GDM1 (cell line): Measurements from ENCODE around the gene HIP1R.

ENCODE experiments used
- DNase-seq: peaks from one replicate; lab custom pipeline; 2025; lab: John Stamatoyannopoulos, UW

HIP1R gene

DNA sequence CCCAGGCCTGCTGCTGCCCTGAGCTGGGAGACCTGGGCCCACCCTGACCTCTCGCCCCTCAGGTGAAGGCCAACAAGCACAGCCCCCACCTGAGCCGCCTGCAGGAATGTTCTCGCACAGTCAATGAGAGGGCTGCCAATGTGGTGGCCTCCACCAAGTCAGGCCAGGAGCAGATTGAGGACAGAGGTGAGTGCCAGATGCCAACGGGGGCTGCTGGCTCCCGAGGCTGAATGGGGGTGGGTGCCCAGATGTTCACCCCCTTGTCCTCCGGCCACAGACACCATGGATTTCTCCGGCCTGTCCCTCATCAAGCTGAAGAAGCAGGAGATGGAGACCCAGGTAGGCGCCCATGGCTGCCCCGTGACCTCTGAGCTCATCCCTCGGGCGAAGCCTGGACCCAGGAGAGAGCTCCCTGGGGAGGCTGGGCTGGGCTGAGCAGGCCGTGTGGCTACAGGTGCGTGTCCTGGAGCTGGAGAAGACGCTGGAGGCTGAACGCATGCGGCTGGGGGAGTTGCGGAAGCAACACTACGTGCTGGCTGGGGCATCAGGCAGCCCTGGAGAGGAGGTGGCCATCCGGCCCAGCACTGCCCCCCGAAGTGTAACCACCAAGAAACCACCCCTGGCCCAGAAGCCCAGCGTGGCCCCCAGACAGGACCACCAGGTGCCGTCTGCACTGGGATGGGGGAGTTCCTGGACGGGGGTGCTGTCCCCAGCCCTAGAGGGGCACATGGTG, 25.8 kb downstream of the HIP1R start:
- DNase-seq: no peak

DNA sequence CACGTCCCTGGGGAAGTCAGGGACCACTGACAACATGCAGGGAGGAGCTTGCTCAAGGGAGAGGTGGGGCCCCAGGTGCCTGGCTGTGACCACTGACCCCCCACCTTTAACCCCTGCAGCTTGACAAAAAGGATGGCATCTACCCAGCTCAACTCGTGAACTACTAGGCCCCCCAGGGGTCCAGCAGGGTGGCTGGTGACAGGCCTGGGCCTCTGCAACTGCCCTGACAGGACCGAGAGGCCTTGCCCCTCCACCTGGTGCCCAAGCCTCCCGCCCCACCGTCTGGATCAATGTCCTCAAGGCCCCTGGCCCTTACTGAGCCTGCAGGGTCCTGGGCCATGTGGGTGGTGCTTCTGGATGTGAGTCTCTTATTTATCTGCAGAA, 26.3 kb downstream of the HIP1R start:
- no peak for DNase-seq

DNA sequence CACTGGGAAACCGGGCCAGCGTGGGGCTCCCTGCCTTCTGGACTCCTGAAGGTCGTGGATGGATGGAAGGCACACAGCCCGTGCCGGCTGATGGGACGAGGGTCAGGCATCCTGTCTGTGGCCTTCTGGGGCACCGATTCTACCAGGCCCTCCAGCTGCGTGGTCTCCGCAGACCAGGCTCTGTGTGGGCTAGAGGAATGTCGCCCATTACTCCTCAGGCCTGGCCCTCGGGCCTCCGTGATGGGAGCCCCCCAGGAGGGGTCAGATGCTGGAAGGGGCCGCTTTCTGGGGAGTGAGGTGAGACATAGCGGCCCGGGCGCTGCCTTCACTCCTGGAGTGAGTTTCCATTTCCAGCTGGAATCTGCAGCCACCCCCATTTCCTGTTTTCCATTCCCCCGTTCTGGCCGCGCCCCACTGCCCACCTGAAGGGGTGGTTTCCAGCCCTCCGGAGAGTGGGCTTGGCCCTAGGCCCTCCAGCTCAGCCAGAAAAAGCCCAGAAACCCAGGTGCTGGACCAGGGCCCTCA, 26.9 kb downstream of the HIP1R start:
- no peak for DNase-seq

DNA sequence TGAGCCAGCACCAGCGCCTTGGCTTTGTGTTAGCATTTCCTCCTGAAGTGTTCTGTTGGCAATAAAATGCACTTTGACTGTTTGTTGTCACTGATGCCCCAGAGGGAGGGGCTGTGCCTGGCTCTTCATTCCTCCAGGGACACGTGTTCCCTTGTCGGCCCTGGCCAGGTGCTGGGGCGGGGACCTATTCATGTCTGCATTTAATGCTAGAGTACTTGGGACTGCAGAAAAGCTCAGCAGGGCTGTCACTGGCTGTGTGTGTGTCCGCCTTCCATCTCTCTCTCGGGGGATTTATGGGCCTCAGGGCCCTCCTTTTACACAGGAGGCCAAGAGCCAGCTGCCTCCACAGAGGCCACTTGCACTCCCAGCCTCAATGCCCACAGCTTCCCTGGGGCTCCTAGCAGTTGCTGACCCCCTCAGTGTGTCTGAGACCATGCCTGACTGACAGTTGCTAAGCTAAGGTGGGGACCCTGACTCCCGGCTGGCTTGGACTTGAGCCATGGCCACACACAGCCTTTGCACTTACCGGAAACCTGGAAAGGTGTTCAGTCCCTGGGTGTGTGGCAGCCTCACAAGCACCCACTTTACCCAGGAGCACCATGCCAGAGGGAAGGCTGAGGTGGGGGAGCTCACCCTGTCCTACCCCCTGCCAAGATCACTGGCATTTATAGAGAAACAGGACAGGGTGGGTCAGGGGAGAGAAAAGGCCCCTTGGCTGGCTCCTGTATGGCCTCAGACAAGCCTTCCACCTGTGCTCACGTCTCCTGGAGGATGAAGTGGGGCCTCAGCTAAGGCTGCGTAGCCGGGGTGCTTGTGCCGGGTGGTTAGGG, 27.8 kb downstream of the HIP1R start:
- DNase-seq: no peak

DNA sequence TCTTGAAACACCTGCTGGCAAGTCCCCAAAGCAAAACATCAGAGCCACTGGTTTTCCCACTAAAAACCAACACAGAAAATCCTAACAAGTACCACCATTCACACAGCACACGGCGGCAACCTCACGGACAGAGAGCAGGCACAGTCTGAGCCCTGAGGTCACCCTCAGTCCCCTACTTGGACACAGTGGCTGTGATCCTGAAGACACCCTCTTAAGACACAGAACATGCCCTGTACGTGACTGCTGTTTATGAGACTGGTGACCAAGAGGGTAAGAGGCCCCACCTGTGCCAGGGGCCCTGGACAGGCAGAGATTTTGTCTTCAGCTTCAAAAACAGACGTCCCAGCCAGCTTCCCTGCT, 29.6 kb downstream of the HIP1R start:
- DNase-seq: no peak

DNA sequence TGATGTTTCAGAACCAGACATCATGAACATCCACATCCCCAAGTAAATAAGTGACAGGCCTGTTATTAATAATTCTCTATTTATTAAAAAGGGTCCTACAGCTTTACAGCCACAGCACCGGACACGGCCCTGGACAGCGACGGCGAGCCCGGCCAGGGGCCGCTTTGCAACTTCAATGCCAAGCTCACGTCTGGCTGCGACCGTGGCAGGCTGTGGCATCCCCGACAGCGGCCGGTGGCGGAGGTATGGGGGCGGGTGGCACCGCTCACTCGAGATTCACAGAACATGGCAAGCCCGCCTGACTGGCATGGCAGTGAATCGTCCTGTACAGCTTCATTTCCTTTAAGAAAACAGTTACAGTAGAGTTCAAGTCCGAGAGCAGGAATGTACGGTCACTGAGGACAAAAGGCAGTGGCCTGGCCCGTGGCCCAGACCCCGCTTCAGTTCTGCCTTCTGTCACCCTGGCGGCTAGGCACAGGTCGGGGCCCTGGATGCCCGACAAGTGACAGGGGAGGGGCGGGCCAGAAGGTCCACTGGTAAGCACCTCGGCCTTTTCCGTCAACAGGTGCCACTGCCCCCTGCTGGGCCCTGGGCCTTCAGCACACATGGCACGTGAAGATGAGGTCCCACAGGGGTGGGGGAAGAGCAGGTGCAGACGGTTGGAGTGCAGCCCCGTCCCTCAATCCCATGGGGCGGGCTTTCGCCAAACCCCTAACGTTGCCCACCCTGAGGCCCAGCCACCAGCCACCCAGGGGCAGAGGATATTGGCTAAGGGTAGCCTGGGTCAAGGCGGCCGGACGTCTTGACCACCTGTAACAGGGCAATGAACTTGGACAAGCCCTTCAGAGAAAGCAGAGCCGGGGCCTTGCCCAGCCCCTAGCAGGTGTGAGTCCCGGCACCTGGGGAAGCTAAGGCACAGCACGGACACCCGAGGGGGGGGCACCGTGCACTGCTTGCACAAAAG, 30.3 kb downstream of the HIP1R start:
- no peak for DNase-seq

DNA sequence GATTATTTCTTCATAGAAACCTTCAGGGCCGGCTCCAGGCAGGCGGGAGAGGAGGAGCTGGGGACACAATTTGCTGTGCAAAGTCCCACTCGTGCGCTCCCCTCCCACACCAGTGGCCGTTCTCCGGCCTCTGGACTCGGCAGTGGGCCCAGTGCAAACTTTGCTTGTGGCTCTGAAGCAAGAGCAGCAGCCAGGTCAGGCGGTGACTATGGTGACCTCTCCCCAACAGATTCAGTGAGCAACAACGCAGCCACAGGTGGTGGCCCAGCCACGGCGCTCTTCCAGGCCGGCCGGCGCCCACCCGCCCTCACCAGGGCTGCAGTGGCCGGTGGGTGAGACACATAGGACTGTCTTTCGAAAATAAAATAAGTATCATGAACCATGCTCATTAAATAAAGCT, 31.1 kb downstream of the HIP1R start:
- DNase-seq: no peak

DNA sequence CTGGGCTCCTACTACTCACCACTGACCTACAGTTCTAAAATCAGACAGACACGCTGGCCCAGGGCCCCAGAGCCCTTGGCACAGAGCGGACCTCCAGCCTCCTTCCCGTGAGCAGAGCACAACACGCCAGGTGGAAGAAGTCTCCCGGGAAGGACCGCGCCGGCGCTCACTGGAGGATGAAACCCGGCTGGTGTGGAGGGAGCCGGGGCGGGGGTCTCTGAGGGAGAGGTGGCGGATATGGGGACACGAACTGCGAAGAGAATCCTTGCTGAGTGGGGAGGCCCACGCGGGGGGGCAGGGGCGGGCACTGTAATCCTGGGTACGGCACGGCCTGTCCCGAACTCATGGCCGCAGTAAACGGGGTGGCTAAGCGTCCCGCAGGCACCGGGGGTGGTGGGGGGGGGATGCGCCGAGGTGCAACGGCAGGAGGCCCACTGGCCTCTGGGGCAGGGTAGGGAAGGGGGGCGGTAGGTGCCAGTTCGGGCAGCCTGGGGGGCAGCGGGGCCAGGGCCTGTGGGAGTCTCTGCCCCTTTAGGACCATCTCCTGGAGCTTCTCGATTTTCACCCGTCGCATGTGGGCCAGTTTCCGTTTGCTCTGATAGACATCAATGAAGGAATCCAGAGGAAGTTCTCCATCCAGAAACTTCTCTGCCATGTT, 31.8 kb downstream of the HIP1R start:
- no peak for DNase-seq

DNA sequence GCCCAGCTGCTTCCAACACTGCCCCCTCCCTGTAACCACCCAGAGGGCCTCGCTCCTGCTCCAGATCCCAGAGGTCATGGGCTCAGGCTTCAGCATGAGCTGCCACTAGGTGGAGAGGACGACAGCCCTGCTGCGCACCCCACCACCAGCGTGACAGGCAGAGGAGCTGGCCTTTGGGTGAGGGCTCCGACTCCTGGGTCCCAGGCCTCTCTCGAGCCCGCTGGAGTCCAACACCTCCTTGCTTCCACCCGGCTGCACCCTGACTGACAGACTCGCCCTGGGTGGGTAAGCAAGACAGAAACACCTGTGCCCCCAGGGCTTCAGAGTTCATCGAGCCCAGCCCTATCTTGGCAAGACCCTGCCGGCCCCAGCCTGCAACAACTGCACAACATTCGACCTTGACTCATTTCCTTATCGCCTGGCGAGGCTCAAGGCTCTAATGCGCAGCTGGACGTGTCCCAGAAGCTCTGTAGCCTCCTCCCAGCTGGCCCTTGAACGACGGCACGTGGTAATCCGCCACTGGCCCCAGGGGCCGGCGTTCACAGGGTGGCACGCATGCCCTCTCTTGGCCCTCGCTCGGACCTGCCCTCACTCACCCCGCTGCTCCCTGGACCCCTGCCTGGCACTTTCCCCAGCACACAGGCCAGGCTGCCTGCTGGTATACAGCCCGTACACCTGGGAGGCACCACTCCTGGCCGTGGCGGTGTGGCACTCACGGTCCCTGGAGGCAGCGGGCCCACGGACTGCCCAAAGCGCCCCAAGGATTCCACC, 32.6 kb downstream of the HIP1R start:
- DNase-seq: no peak

DNA sequence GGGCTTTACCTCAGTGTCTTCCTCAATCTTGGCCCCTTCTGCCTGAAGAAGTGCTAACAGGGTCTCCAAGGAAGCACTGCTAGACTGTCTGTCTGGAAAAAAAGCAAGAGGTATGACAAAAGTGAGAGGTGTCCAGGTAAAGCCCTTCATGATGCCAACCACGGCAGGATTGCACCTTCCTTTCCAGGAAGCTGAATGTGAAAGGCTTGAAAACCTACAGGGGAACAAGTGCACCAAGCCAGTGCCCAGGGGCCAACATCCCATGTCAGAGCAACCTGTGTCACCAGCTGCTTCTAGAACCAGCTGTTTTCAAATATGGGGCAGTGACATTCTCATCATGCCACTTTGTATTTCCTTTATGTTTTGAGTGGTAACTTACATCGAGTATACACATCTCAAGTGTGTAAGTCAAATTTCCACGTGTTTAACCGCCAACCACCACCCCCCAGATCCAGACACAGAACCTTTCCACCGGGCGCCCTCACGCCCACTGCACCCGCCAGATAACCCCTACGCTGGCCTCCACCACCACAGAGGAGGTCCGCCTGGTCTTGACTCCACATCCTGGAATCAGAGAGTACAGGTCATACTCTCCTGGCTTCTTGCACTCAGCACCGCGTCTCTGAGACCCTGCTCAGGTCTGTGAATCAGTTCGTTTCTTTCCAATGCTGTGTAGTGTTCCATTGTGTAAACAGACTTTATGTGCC, 33.4 kb downstream of the HIP1R start:
- no peak for DNase-seq

DNA sequence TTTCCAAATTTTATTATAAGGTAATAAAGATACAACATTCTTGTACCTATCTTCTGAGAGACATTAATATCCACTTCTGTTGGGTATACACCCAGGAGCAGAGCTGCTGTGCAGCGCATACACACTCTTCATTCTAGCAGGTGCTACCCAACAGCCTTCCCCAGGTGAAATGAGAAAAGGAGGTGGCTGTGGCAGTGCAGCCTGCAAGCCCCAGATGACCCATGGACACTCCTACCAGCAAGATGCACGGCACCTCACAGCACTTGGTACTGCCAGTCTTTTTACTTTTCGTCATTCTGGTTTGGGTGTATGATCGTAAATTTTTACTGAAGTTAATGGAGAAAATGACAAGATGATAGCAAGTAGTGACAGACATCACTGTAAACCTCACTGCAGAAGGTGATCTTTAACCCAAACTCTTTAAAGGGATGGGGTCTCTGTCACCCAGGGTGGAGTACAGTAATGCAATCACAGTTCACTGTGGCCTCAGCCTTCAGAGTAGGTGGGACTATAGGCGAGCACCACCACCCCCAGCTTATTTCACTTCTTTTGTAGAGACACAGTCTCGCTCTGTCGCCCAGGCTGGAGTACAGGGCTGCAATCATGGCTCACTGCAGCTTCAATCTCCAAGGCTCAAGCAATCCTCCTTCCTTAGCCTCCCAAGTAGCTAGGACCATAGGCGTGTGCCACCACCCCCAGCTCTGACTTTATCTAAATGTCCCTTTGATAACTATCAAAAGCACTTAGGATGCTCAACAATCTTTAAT, 34.1 kb downstream of the HIP1R start:
- DNase-seq: no peak

DNA sequence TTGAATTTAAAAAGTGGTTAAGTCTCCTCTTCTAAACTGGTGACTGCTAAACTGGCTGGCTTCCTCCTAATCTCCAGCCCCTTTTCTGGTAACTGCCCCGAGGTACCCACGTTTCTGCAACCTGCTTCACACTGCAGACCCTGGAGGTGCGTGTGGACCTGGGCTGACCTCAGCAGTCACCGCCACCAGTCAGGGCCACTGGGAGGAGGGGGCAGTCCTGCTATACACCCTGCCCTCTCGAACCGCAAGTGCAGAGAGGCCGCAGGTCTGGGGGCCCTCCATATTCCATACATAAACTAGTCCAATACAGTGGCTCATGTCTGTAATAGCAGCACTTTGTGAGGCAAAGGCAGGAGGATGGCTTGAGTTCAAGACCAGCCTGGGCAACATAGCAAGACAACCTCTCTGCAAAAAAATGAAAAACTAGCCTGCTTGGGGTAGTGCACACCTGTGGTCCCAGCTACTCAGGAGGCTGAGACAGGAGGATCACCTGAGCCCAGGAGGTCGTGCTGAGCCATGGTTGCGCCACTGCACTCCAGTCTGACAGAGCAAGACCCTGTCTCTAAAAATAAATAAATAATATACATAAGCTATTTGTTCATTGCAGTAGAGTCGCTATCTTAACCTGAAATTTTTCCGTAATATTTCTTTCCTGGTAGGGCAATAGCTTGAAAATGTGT, 35.0 kb downstream of the HIP1R start:
- DNase-seq: no peak

DNA sequence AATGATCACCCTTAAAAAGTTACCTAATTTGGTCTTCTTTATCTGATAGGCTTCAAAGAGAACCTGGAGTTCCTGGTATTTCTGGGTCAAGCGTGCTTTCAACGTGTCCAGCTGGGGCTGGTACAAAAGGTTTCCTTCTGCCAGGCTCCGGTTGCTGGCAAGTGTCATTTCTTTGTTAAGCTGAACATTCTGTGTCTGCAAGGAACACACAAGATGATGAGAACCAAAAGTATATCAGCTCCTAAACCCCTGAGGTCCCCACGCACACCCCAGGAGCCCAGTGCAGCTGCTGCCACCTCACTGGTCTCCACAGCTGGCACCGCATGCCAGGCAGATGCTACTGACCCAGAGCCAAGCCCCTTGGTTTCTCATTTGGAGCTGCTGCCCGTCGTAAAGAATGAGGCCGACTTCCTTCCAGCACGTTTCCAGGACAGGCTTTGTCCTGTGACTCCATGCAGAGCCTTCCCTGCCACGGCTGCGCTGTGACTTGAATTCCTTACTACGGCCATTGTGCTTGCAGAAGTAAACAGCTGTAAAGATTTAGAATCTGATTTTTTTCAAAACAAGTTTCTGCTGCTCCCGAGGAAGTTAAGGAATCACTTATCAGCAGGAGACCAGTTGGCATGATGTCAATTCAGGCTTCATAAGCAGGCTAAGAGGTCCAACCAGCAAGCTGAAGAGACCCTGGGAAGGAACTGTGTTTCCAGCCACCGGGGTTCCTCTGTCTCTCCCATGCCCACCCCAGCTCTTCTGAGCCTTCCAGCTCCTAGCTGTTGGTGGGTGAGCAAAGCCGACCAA, 35.8 kb downstream of the HIP1R start:
- no peak for DNase-seq

DNA sequence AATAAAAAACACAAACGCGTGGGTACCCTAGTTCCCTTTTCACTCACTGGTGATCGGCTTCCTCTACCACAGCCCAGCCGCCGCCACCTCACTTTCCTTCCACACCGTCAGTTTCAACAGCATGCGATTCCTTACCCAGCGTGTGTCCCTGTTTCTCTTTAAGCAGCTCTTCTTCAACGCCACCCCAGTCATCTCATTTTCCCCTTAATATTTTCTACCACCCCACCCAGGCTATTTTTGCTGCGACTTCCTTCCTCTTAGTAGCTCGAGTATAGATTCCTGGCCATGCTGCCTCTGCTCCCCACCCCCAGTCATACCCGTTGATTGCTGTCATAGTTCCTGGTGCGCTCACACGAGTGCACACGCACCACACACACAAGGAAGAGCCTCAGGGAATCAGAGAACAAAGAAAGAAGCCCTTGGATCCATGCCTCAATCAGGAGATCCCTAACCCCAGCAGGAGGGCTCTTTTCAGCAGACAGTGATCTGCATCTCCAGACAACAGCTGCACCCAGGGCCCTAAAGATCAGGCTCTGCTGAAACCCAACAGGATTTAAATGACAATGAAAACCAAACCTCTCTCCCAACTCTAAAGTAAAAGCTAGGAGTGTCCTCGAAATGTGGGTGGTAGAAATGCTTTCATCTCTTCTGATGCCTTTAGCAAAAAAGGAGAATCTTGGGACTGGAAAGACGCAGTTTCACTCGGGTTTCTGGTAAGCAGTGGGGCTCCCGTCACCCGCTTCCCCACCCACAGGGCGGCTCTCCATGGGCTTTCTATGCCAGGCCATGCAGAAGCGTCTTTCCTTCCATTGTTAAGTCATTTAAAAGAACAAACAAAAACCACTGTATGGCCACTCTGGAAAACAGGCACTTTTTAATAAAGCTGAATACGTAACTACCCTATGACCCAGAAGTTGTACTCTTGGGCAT, 36.9 kb downstream of the HIP1R start:
- DNase-seq: peak; percentile 75

DNA sequence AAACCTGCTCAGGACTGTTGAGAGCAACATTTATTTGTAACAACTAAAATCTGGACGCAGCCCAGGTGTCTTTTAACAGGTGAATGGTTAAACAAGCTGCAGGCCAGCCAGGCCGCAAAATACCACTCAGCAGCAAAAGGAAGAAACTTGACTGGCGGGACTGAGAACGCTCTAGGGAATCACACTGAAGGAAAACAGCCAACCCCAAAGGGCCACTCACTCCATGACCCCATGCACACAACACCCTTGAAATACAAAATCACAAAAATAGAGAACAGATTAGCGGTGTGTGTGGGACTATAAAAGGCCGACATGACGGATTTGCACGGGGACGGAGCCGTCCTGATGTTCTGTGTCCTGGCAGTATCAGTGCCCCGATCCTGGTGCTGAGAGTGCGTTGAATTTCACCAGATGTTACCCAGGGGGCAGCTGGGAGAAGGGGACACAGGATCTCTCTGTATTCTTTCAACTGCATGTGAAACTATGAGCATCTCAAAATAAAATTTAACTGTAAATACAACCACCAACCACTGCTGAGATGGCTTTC, 37.6 kb downstream of the HIP1R start:
- no peak for DNase-seq

DNA sequence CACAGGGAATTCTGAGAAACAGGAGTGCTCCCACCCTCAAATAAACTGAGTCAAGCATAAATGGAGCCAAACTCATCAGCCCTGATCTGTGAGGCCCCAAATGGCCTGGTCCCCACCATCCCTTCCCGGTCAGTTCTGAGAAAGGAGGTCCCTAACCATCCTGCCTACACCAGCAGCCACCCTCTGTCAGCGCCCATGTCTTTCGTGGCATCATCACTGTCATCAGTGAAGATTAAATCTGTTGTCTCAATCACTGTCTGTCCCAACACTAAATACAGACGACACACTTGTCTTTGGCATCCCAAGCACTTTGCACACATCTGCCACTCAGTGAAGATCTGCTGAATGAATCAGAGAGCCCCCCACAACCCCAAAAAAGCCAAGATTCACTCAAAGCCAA, 38.3 kb downstream of the HIP1R start:
- DNase-seq: no peak

DNA sequence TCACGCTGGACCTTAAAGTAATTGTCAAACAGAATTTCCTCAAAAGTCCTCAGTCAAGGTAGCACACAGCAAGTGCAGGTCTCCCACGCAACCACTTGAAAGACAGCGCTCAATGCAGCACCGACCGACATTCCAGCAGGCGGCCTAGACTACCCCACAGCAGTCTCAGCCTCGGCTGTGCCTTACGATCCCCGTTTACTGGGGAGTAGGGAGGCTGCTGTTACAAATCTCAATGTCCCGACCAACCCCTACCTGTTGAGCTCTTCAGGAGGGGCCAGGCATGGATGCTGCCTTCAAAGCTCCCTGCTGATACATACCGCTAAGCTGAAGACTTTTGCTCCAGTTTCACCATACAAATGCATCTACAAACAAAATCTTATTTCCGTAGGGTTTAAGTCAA, 38.8 kb downstream of the HIP1R start:
- no peak for DNase-seq
